ENCODE measurements around the gene AQP12B. TPM values are rescaled to one million over a fixed set of nuclear protein-coding genes. Genes with fewer than 3 reads are reported as not detected.

Gene AQP12B
- total RNA-seq, 2 experiments from 2014 or later, result not detected

GRCh38 chr2:240672701-240673190 is 9.9 kb downstream of the AQP12B start:
- POLR2A ChIA-PET, result no interaction called here
- Histone ChIP-seq H3K4me3 (ENCODE audit: low read length) (no peak overlapping the region), H3K36me3 (ENCODE audit: insufficient read depth, low read length) (no peaks in the 10 kb centered on the region), H3K27ac (ENCODE audit: low read depth in 1 of 2, low read length in 2 of 2) (no peak overlapping the region), H3K27me3 (ENCODE audit: control insufficient read depth in 1 of 2, insufficient read depth in 2 of 2, low read length in 2 of 2) (peaks cover 0 to 7% of the 10 kb centered on the region in 2 experiments), H3K4me1 (ENCODE audit: insufficient read depth, low read length) (no peaks in the 10 kb centered on the region), H3K9me3 (ENCODE audit: control insufficient read depth in 1 of 2, insufficient read depth in 1 of 2, low read length in 2 of 2) (peaks cover 0 to 6% of the 10 kb centered on the region in 2 experiments)
- Mint-ChIP-seq H3K27me3 (peaks cover 34% of the 10 kb centered on the region), H3K4me1 (ENCODE audit: low read depth) (no peaks in the 10 kb centered on the region), H3K4me3 (no peak overlapping the region), H3K36me3 (ENCODE audit: low read depth) (no peaks in the 10 kb centered on the region), H3K9me3 (no peaks in the 10 kb centered on the region), H3K27ac (no peak overlapping the region)
- DNase-seq (peak in 1 of 14 experiments; percentile 8), ATAC-seq (ENCODE audit: poor library complexity) (no peak)
- TF ChIP-seq CTCF (IDR thresholded peaks at IDR 0.05), result no peak
- CTCF ChIA-PET, result no interaction called here
- intact Hi-C loops (cut with DNase I, micrococcal nuclease), result no loop called here

GRCh38 chr2:240672076-240672700 is 10.5 kb downstream of the AQP12B start:
- no peaks in the 10 kb centered on the region for H3K36me3 ChIP-seq (ENCODE audit: insufficient read depth, low read length)
- H3K9me3 Mint-ChIP-seq, result no peaks in the 10 kb centered on the region
- H3K4me3 ChIP-seq (ENCODE audit: low read length), result no peak overlapping the region
- H3K4me1 ChIP-seq (ENCODE audit: insufficient read depth, low read length), result no peaks in the 10 kb centered on the region
- H3K27ac Mint-ChIP-seq, result no peak overlapping the region
- no peak for TF ChIP-seq CTCF (IDR thresholded peaks at IDR 0.05)
- H3K27ac ChIP-seq (ENCODE audit: low read depth in 1 of 2, low read length in 2 of 2), result no peak overlapping the region
- H3K4me3 Mint-ChIP-seq, result no peak overlapping the region
- ChIA-PET POLR2A (no interaction called here), CTCF (no interaction called here)
- H3K4me1 Mint-ChIP-seq (ENCODE audit: low read depth), result no peaks in the 10 kb centered on the region
- intact Hi-C loops (cut with DNase I, micrococcal nuclease), result no loop called here
- peak in 1 of 14 experiments; percentile 8 for DNase-seq
- ATAC-seq (ENCODE audit: poor library complexity), result no peak
- H3K27me3 Mint-ChIP-seq, result peaks cover 40% of the 10 kb centered on the region
- H3K36me3 Mint-ChIP-seq (ENCODE audit: low read depth), result no peaks in the 10 kb centered on the region
- peaks cover 0 to 6% of the 10 kb centered on the region in 2 experiments for H3K9me3 ChIP-seq (ENCODE audit: control insufficient read depth in 1 of 2, insufficient read depth in 1 of 2, low read length in 2 of 2)
- peaks cover under 1 to 7% of the 10 kb centered on the region in 2 experiments for H3K27me3 ChIP-seq (ENCODE audit: control insufficient read depth in 1 of 2, insufficient read depth in 2 of 2, low read length in 2 of 2)

GRCh38 chr2:240670950-240671349 is 11.7 kb downstream of the AQP12B start:
- Mint-ChIP-seq H3K36me3 (ENCODE audit: low read depth) (no peaks in the 10 kb centered on the region), H3K4me3 (no peak overlapping the region), H3K27me3 (peaks cover 52% of the 10 kb centered on the region), H3K4me1 (ENCODE audit: low read depth) (no peaks in the 10 kb centered on the region), H3K9me3 (peaks cover 3% of the 10 kb centered on the region), H3K27ac (no peak overlapping the region)
- Histone ChIP-seq H3K27ac (ENCODE audit: low read depth in 1 of 2, low read length in 2 of 2) (no peak overlapping the region), H3K9me3 (ENCODE audit: control insufficient read depth in 1 of 2, insufficient read depth in 1 of 2, low read length in 2 of 2) (peaks cover 0 to 6% of the 10 kb centered on the region in 2 experiments), H3K4me1 (ENCODE audit: insufficient read depth, low read length) (no peaks in the 10 kb centered on the region), H3K36me3 (ENCODE audit: insufficient read depth, low read length) (no peaks in the 10 kb centered on the region), H3K27me3 (ENCODE audit: control insufficient read depth in 1 of 2, insufficient read depth in 2 of 2, low read length in 2 of 2) (peaks cover 4 to 7% of the 10 kb centered on the region in 2 experiments), H3K4me3 (ENCODE audit: low read length) (no peak overlapping the region)
- intact Hi-C loops (cut with DNase I, micrococcal nuclease), result no loop called here
- DNase-seq (no peak), ATAC-seq (ENCODE audit: poor library complexity) (no peak)
- ChIA-PET POLR2A (no interaction called here), CTCF (no interaction called here)
- TF ChIP-seq CTCF (IDR thresholded peaks at IDR 0.05), result no peak

All from CD4-positive, alpha-beta T cell (primary cell).